ENCODE data around the gene CLASP1.

CLASP1 gene

GRCh38 chr2:121541495-121541894 is 107.8 kb downstream of the CLASP1 start:
- Histone ChIP-seq H2AFZ (ENCODE audit: low read depth) (no peak overlapping the region), H3K4me1 (ENCODE audit: low read depth, poor library complexity, severe bottlenecking) (peaks cover 15% of the 10 kb centered on the region), H3K9ac (no peak overlapping the region), H3K36me3 (ENCODE audit: insufficient read depth) (no peaks in the 10 kb centered on the region), H4K20me1 (ENCODE audit: insufficient read depth) (no peaks in the 10 kb centered on the region), H3K27ac (no peak overlapping the region), H3K79me2 (ENCODE audit: insufficient read depth, low read depth) (peaks cover 14% of the 10 kb centered on the region; the same call in 1 of the 2 replicates), H3K27me3 (ENCODE audit: insufficient read depth, low read depth) (no peaks in the 10 kb centered on the region), H3K4me3 (IDR thresholded peaks at IDR 0.05; ENCODE audit: insufficient read depth, low read depth, low read length) (no peak overlapping the region), H3K4me2 (no peak overlapping the region)
- TF ChIP-seq CTCF (conservative IDR thresholded peaks at IDR 0.05; ENCODE audit: low read depth, low read length) = no peak

DNA sequence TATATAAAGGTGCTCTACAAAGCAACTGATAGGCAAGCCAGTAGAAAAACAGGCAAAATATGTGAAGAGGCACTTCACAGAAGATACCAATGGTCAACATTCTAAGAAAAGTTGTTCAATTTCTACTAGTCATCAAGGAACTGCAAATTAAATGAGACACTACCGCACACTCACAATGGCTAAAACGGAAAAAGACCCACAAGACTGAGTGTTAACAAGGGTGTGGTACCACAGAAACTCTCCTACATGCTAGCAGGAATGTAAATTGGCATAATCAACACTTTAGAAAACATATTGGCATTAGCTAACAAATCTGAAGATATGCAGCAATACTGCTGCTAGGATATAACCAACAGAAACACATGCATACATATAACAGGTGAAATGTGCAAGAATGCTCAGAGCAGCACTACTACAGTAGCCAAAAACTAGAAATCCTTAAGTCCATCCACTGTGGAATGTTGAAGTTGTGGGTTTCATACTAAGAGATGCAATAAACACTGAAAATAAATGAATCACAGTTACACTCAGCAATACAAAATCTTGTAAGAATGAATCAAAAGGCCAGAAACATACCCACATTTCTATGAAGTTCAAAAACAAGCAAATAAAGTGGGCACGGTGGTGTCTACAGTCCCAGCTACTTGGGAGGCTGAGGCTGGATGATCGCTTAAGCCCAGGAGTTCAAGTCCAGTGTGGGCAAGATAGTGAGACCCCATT is 109.4 kb downstream of the CLASP1 start:
- no peak overlapping the region for H3K9ac ChIP-seq
- H3K4me2 ChIP-seq = no peak overlapping the region
- no peak overlapping the region for H3K27ac ChIP-seq
- H3K36me3 ChIP-seq (ENCODE audit: insufficient read depth) = no peaks in the 10 kb centered on the region
- no peak overlapping the region for H2AFZ ChIP-seq (ENCODE audit: low read depth)
- H3K79me2 ChIP-seq (ENCODE audit: insufficient read depth, low read depth) = peaks cover 14% of the 10 kb centered on the region; the same call in 1 of the 2 replicates
- H4K20me1 ChIP-seq (ENCODE audit: insufficient read depth) = no peaks in the 10 kb centered on the region
- peaks cover 12% of the 10 kb centered on the region for H3K4me1 ChIP-seq (ENCODE audit: low read depth, poor library complexity, severe bottlenecking)
- H3K27me3 ChIP-seq (ENCODE audit: insufficient read depth, low read depth) = no peaks in the 10 kb centered on the region
- TF ChIP-seq CTCF (conservative IDR thresholded peaks at IDR 0.05; ENCODE audit: low read depth, low read length) = no peak
- H3K4me3 ChIP-seq (IDR thresholded peaks at IDR 0.05; ENCODE audit: insufficient read depth, low read depth, low read length) = no peak overlapping the region

- Histone ChIP-seq H4K20me1 (ENCODE audit: insufficient read depth) (no peaks in the 10 kb centered on the region), H3K36me3 (ENCODE audit: insufficient read depth) (no peaks in the 10 kb centered on the region), H3K27me3 (ENCODE audit: insufficient read depth, low read depth) (no peaks in the 10 kb centered on the region), H3K79me2 (ENCODE audit: insufficient read depth, low read depth) (peaks cover 25% of the 10 kb centered on the region; the same call in 1 of the 2 replicates), H3K27ac (no peak overlapping the region), H3K9ac (no peak overlapping the region), H3K4me2 (0 out of 2 replicates have a peak overlapping the region, but pooled peaks have one; percentile 9), H3K4me3 (IDR thresholded peaks at IDR 0.05; ENCODE audit: insufficient read depth, low read depth, low read length) (no peak overlapping the region), H3K4me1 (ENCODE audit: low read depth, poor library complexity, severe bottlenecking) (peaks cover 40% of the 10 kb centered on the region), H2AFZ (ENCODE audit: low read depth) (no peak overlapping the region)
- no peak for TF ChIP-seq CTCF (conservative IDR thresholded peaks at IDR 0.05; ENCODE audit: low read depth, low read length)
These were observed 112.3 kb downstream of the CLASP1 start for GRCh38 chr2:121536850-121537557.

DNA sequence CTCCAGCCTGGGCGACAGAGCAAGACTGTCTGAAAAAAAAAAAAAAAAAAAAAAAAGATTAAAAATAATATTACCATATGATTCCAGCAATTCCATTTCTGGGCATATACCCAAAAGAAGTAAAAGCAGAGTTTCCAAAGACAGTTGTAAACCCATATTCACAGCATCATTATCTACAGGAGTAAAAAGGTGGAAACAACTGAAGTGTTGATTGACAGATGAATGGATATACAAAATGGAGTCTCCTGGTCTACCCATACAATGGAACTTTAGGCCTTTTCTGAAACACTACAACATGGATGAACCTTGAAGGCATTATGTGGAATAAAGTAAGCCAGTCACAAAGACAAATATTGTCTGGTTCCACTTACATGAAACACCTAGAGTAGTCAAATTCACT is 112.9 kb downstream of the CLASP1 start:
- H4K20me1 ChIP-seq (ENCODE audit: insufficient read depth) = no peaks in the 10 kb centered on the region
- no peaks in the 10 kb centered on the region for H3K27me3 ChIP-seq (ENCODE audit: insufficient read depth, low read depth)
- H3K4me1 ChIP-seq (ENCODE audit: low read depth, poor library complexity, severe bottlenecking) = peaks cover 43% of the 10 kb centered on the region
- H3K36me3 ChIP-seq (ENCODE audit: insufficient read depth) = no peaks in the 10 kb centered on the region
- H3K79me2 ChIP-seq (ENCODE audit: insufficient read depth, low read depth) = peaks cover 25% of the 10 kb centered on the region; the same call in 1 of the 2 replicates
- no peak overlapping the region for H3K9ac ChIP-seq
- H3K4me3 ChIP-seq (IDR thresholded peaks at IDR 0.05; ENCODE audit: insufficient read depth, low read depth, low read length) = no peak overlapping the region
- H3K27ac ChIP-seq = no peak overlapping the region
- H2AFZ ChIP-seq (ENCODE audit: low read depth) = no peak overlapping the region
- no peak for TF ChIP-seq CTCF (conservative IDR thresholded peaks at IDR 0.05; ENCODE audit: low read depth, low read length)
- H3K4me2 ChIP-seq = 0 out of 2 replicates have a peak overlapping the region, but pooled peaks have one; percentile 9

Measured in KMS-11 (cell line).